ENCODE results near the gene TENT5C.

The TENT5C gene

GRCh38 chr1:117657949-117658660 lies 52.3 kb downstream of the TENT5C start:
- DNase-seq (ENCODE audit: low spot score) = no peak

GRCh38 chr1:117658676-117659075 lies 52.8 kb downstream of the TENT5C start:
- no peak for DNase-seq (ENCODE audit: low spot score)

GRCh38 chr1:117659550-117660270 lies 53.9 kb downstream of the TENT5C start:
- no peak for DNase-seq (ENCODE audit: low spot score)

GRCh38 chr1:117660271-117660965 lies 54.6 kb downstream of the TENT5C start:
- no peak for DNase-seq (ENCODE audit: low spot score)

- DNase-seq (ENCODE audit: low spot score) = no peak
Measured at GRCh38 chr1:117661027-117661426, 55.2 kb downstream of the TENT5C start.

- DNase-seq (ENCODE audit: low spot score) = no peak
Measured at GRCh38 chr1:117662667-117663066, 56.8 kb downstream of the TENT5C start.

- no peak for DNase-seq (ENCODE audit: low spot score)
Measured at GRCh38 chr1:117663156-117663902, 57.5 kb downstream of the TENT5C start.

- DNase-seq (ENCODE audit: low spot score) = no peak
Measured at GRCh38 chr1:117664314-117664713, 58.5 kb downstream of the TENT5C start.

- no peak for DNase-seq (ENCODE audit: low spot score)
Measured at GRCh38 chr1:117665556-117666270, 59.9 kb downstream of the TENT5C start.

GRCh38 chr1:117669572-117669971 lies 63.7 kb downstream of the TENT5C start:
- DNase-seq (ENCODE audit: low spot score) = no peak

GRCh38 chr1:117670976-117671780 lies 65.3 kb downstream of the TENT5C start:
- DNase-seq (ENCODE audit: low spot score) = no peak

- peak; percentile 43 for DNase-seq (ENCODE audit: low spot score)
Measured at GRCh38 chr1:117671781-117672501, 66.1 kb downstream of the TENT5C start.

- no peak for DNase-seq (ENCODE audit: low spot score)
Measured at GRCh38 chr1:117672756-117673155, 66.9 kb downstream of the TENT5C start.

GRCh38 chr1:117673405-117673804 lies 67.6 kb downstream of the TENT5C start:
- no peak for DNase-seq (ENCODE audit: low spot score)

- DNase-seq (ENCODE audit: low spot score) = no peak
Measured at GRCh38 chr1:117674521-117675400, 68.9 kb downstream of the TENT5C start.

- no peak for DNase-seq (ENCODE audit: low spot score)
Measured at GRCh38 chr1:117675907-117676430, 70.1 kb downstream of the TENT5C start.

- DNase-seq (ENCODE audit: low spot score) = no peak
Measured at GRCh38 chr1:117676615-117677130, 70.8 kb downstream of the TENT5C start.

Measured in kidney capillary endothelial cell (primary cell).